ENCODE data around the gene WDR27.

GRCh38 chr6:169411296-169411695, 290.5 kb downstream of the WDR27 start:
- no peak for TF ChIP-seq CTCF (IDR thresholded peaks at IDR 0.05)
- no peak for TF ChIP-seq EP300 (IDR thresholded peaks at IDR 0.05)

All from sigmoid colon (tissue), 4 donors.